ENCODE results near the gene DAO. TPM values are rescaled to one million over a fixed set of nuclear protein-coding genes. Genes with fewer than 3 reads are reported as not detected.

The DAO gene
- total and polyA plus RNA-seq, 2 of the 4 experiments (the other 2 are of a cell fraction): not detected

GRCh38 chr12:108947097-108947496 lies 67.2 kb downstream of the DAO start:
- no CpG with 5 or more reads among the region's 1 CpG for WGBS, 2 experiments (ENCODE audit: extremely low coverage in 2 of 2, insufficient read length in 1 of 2)
- Histone ChIP-seq H4K8ac (ENCODE audit: low read depth in 2 of 2, low read length in 2 of 2) (no peak overlapping the region), H3K9me1 (ENCODE audit: insufficient read depth, low read length) (no peaks in the 10 kb centered on the region; the same call in 1 of the 2 replicates), H4K20me1 (ENCODE audit: insufficient read depth, low read length) (no peaks in the 10 kb centered on the region), H2BK5ac (ENCODE audit: low read depth, low read length, poor library complexity, severe bottlenecking) (no peak overlapping the region), H3K4me1 (ENCODE audit: control insufficient read depth, insufficient read depth, low read length) (0 out of 2 replicates have a peak, but pooled peaks cover 1% of the 10 kb centered on the region), H3K18ac (ENCODE audit: low read depth, low read length) (no peak overlapping the region), H3K56ac (ENCODE audit: extremely low read depth, insufficient read depth, low read length) (no peak overlapping the region), H3K14ac (replicated peaks; ENCODE audit: low read depth, low read length) (no peak overlapping the region), H3K23ac (ENCODE audit: low read depth, low read length) (no peak overlapping the region), H2AK5ac (ENCODE audit: low read depth, low read length) (no peak overlapping the region), H4K91ac (ENCODE audit: insufficient read depth, low read depth, low read length) (no peak overlapping the region), H3K9ac (ENCODE audit: low read depth, low read length) (no peak overlapping the region), H2BK20ac (ENCODE audit: low read depth, low read length) (no peak overlapping the region), H3K27ac (ENCODE audit: insufficient read depth, low read length) (no peak overlapping the region), H2AFZ (replicated peaks; ENCODE audit: low read length, poor library complexity) (no peak overlapping the region), H3K79me1 (ENCODE audit: low read depth in 1 of 2, low read length in 2 of 2) (no peaks in the 10 kb centered on the region), H2AK9ac (replicated peaks; ENCODE audit: low read depth, low read length, poor library complexity) (no peak overlapping the region), H3K27me3 (ENCODE audit: control insufficient read depth, insufficient read depth, low read length) (peaks cover 8% of the 10 kb centered on the region), H2BK120ac (ENCODE audit: low read depth, low read length) (no peak overlapping the region), H3K36me3 (ENCODE audit: control insufficient read depth, insufficient read depth, low read length) (no peaks in the 10 kb centered on the region), H4K5ac (ENCODE audit: low read depth, low read length) (no peak overlapping the region), H3K4me3 (ENCODE audit: insufficient read depth, low read depth, low read length) (no peak overlapping the region), H2BK15ac (ENCODE audit: low read depth, low read length) (no peak overlapping the region), H3K4ac (ENCODE audit: low read depth, low read length) (no peak overlapping the region), H3K4me2 (ENCODE audit: low read depth, low read length) (no peak overlapping the region), H3K9me3 (ENCODE audit: control insufficient read depth, insufficient read depth, low read length) (peaks cover 4% of the 10 kb centered on the region; the same call in 1 of the 2 replicates)
- CTCF ChIA-PET: no interaction called here
- in situ Hi-C loops (cut with MboI; ENCODE audit: low sequenced_read_pairs): no loop called here
- TF ChIP-seq RCOR1 (IDR thresholded peaks at IDR 0.05; ENCODE audit: insufficient replicate concordance, low read length): no peak
- no peak for TF ChIP-seq MAZ (IDR thresholded peaks at IDR 0.05; ENCODE audit: borderline replicate concordance, low read depth, low read length)
- no peak for TF ChIP-seq CTCF (conservative IDR thresholded peaks at IDR 0.05; ENCODE audit: low read depth, low read length)
- no peak for TF ChIP-seq CEBPB (IDR thresholded peaks at IDR 0.05; ENCODE audit: low read depth, low read length)
- TF ChIP-seq, protein P1, sequence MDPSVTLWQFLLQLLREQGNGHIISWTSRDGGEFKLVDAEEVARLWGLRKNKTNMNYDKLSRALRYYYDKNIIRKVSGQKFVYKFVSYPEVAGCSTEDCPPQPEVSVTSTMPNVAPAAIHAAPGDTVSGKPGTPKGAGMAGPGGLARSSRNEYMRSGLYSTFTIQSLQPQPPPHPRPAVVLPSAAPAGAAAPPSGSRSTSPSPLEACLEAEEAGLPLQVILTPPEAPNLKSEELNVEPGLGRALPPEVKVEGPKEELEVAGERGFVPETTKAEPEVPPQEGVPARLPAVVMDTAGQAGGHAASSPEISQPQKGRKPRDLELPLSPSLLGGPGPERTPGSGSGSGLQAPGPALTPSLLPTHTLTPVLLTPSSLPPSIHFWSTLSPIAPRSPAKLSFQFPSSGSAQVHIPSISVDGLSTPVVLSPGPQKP (IDR thresholded peaks at IDR 0.05; ENCODE audit: borderline replicate concordance, low read depth, low read length): no peak
- no peak for TF ChIP-seq CHD1 (IDR thresholded peaks at IDR 0.05; ENCODE audit: low read depth, low read length)
- no peak for TF ChIP-seq MAFK (IDR thresholded peaks at IDR 0.05; ENCODE audit: low read depth, low read length)
- TF ChIP-seq FOS (IDR thresholded peaks at IDR 0.05; ENCODE audit: low read depth, low read length): no peak
- TF ChIP-seq NFE2L2 (IDR thresholded peaks at IDR 0.05; ENCODE audit: low read depth, low read length): no peak
- TF ChIP-seq POLR2A (IDR thresholded peaks at IDR 0.05; ENCODE audit: low read depth, low read length): no peak
- TF ChIP-seq, protein P2, sequence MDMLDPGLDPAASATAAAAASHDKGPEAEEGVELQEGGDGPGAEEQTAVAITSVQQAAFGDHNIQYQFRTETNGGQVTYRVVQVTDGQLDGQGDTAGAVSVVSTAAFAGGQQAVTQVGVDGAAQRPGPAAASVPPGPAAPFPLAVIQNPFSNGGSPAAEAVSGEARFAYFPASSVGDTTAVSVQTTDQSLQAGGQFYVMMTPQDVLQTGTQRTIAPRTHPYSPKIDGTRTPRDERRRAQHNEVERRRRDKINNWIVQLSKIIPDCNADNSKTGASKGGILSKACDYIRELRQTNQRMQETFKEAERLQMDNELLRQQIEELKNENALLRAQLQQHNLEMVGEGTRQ (IDR thresholded peaks at IDR 0.05; ENCODE audit: low read depth, low read length): no peak
- TF ChIP-seq BHLHE40 (IDR thresholded peaks at IDR 0.05; ENCODE audit: low read depth, low read length): no peak
- no peak for TF ChIP-seq RAD21 (IDR thresholded peaks at IDR 0.05; ENCODE audit: low read length)
- no peak for TF ChIP-seq RFX5 (IDR thresholded peaks at IDR 0.05; ENCODE audit: low read depth, low read length)
- TF ChIP-seq SMC3 (IDR thresholded peaks at IDR 0.05; ENCODE audit: low read depth, low read length): no peak
- intact Hi-C loops (cut with micrococcal nuclease): no loop called here
- POLR2A ChIA-PET (ENCODE audit: unreplicated experiment): no interaction called here
- BruUV-seq (replicated peaks): no TSS peak
- dilution Hi-C loops (cut with HindIII; ENCODE audit: low sequenced_read_pairs, unreplicated experiment): no loop called here
- ATAC-seq (ENCODE audit: low read depth) (no peak), DNase-seq (no peak)

Measured in IMR-90 (cell line).